SU-DHL-6 (cell line): ENCODE results near the gene PDZD2.
"Not testable (repeated sequence)": the region's sequence is repeated elsewhere in the genome, so short reads cannot be mapped to it uniquely, and the experiment has no call there.

Experiments used
- H2AFZ ChIP-seq: fragments of 200-600 bp; sonication (generic); 2 replicates; pipeline ENCODE4 v1.6.1; 2014; ENCODE audit warnings: low read depth, mild to moderate bottlenecking, moderate library complexity, mixed read lengths, antibody characterized with exemption, low read length; ENCODE audit not compliant: severe bottlenecking
- H3F3A ChIP-seq: fragments of 200-600 bp; shearing (Covaris generic); 2 replicates; pipeline ENCODE4 v1.6.0; 2016; ENCODE audit warnings: antibody characterized with exemption, mild to moderate bottlenecking; ENCODE audit not compliant: insufficient read depth
- H3K27ac ChIP-seq: fragments of 200-600 bp; sonication (generic); 2 replicates; pipeline ENCODE4 v1.5.1; 2016; ENCODE audit warnings: low read depth, mild to moderate bottlenecking, low read length, moderate library complexity, mixed read lengths
- H3K27me3 ChIP-seq: fragments of 200-600 bp; sonication (generic), shearing (Covaris generic); 2 replicates; pipeline ENCODE4 v1.6.0; 2014; ENCODE audit warnings: mild to moderate bottlenecking, low read length
- H3K36me3 ChIP-seq: fragments of 200-600 bp; sonication (generic); 2 replicates; pipeline ENCODE4 v1.6.1; 2014; ENCODE audit warnings: mild to moderate bottlenecking, low read length, mixed read lengths
- H3K4me2 ChIP-seq: fragments of 300-600, 200-600 bp; shearing (Covaris generic), sonication (generic); 2 replicates; pipeline ENCODE4 v1.6.0; 2014; ENCODE audit warnings: low read length, low read depth, mild to moderate bottlenecking; ENCODE audit not compliant: poor library complexity, severe bottlenecking
- H3K4me3 ChIP-seq: fragments of 200-600 bp; sonication (generic); 2 replicates; pipeline ENCODE4 v1.5.1; 2014; ENCODE audit warnings: antibody characterized with exemption, low read length, mild to moderate bottlenecking, mixed read lengths; ENCODE audit not compliant: insufficient read depth, poor library complexity, severe bottlenecking
- H3K79me2 ChIP-seq: fragments of 200-600 bp; sonication (generic); 2 replicates; pipeline ENCODE4 v1.6.1; 2014; ENCODE audit warnings: mild to moderate bottlenecking, low read length, moderate library complexity; ENCODE audit not compliant: insufficient read depth
- H3K9ac ChIP-seq: fragments of 200-600 bp; sonication (generic); 2 replicates; pipeline ENCODE4 v1.7.0; 2014; ENCODE audit warnings: mild to moderate bottlenecking, low read length
- H3K9me2 ChIP-seq: fragments of 200-600 bp; sonication (generic); replicated peaks from 2 replicates; pipeline ENCODE4 v1.6.1; 2014; ENCODE audit warnings: low read length; ENCODE audit not compliant: insufficient read depth
- H3K9me3 ChIP-seq: fragments of 200-600 bp; sonication (generic); 2 replicates; pipeline ENCODE4 v1.6.1; 2014; ENCODE audit warnings: low read length, mixed read lengths; ENCODE audit not compliant: insufficient read depth
- H4K20me1 ChIP-seq: fragments of 200-600 bp; sonication (generic); 2 replicates; pipeline ENCODE4 v1.6.1; 2014; ENCODE audit warnings: low read depth, mild to moderate bottlenecking, antibody characterized with exemption, low read length, moderate library complexity, mixed read lengths
- EZH2phosphoT487 ChIP-seq: fragments of 200-600 bp; sonication (generic), shearing (Covaris generic); conservative IDR thresholded peaks from 2 replicates; pipeline ENCODE4 v1.6.1; 2018; ENCODE audit warnings: mild to moderate bottlenecking, antibody characterized with exemption, low read length, moderate library complexity, mixed read lengths
- TF ChIP-seq, protein P1 (sequence below): fragments of 200-600 bp; sonication (generic); IDR thresholded peaks from one replicate; pipeline ENCODE4 v1.5.1; 2017; ENCODE audit warnings: antibody characterized with exemption, mild to moderate bottlenecking, low read length, moderate library complexity; ENCODE audit not compliant: insufficient read depth, poor library complexity, severe bottlenecking

Gene PDZD2

DNA sequence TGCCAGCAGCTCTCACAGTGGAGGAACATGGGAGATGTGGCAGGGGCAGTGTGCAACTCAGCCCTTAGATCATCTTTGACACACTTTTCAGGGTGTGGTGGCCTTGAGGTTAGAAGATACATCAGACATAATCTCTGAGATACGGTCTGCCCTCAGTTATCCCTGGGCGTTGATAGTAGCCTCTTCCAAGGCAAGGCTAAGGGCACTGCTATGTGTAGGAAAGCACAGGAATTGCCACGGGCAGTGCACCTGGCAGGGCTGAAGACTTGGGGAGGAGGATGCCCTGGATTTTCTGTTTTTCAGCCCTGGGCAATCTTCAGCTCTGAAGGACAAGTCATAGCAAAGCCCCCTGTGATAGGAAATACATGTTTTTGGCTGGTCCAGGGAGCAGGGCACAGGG lies 328.5 kb downstream of the PDZD2 start:
- H3K4me2 ChIP-seq = no peak overlapping the region
- no peak overlapping the region for H3K27ac ChIP-seq
- H3F3A ChIP-seq = no peaks in the 10 kb centered on the region
- no peak overlapping the region for H3K9ac ChIP-seq
- no peaks in the 10 kb centered on the region for H3K79me2 ChIP-seq
- H3K4me3 ChIP-seq = no peak overlapping the region
- no peaks in the 10 kb centered on the region for H3K27me3 ChIP-seq
- TF ChIP-seq, protein P1, sequence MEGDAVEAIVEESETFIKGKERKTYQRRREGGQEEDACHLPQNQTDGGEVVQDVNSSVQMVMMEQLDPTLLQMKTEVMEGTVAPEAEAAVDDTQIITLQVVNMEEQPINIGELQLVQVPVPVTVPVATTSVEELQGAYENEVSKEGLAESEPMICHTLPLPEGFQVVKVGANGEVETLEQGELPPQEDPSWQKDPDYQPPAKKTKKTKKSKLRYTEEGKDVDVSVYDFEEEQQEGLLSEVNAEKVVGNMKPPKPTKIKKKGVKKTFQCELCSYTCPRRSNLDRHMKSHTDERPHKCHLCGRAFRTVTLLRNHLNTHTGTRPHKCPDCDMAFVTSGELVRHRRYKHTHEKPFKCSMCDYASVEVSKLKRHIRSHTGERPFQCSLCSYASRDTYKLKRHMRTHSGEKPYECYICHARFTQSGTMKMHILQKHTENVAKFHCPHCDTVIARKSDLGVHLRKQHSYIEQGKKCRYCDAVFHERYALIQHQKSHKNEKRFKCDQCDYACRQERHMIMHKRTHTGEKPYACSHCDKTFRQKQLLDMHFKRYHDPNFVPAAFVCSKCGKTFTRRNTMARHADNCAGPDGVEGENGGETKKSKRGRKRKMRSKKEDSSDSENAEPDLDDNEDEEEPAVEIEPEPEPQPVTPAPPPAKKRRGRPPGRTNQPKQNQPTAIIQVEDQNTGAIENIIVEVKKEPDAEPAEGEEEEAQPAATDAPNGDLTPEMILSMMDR = no peak
- no peak for TF ChIP-seq EZH2phosphoT487
- H3K9me3 ChIP-seq = no peaks in the 10 kb centered on the region
- H3K9me2 ChIP-seq = no peaks in the 10 kb centered on the region
- H3K36me3 ChIP-seq = no peaks in the 10 kb centered on the region
- no peak overlapping the region for H2AFZ ChIP-seq
- H4K20me1 ChIP-seq = no peaks in the 10 kb centered on the region

DNA sequence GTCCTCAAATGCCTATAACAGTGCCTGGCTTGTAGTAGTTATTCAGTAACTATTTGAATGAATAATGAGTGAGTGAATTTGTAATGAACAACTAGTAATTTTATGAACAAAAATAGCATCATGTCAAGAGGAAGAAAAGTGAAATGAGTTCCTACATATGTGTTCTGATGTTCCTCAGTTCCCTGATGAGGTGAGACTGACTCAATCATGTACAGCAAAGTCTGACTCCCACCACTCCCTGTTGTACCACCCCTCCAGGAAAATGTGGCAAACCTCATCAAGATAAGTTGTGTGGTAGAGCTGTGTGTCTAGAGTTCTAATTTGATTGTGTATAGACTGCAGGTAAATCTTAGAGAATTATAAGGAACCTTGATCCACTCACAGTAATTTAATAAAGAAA lies 333.6 kb downstream of the PDZD2 start:
- no peak overlapping the region for H3K4me3 ChIP-seq
- no peak overlapping the region for H3K9ac ChIP-seq
- TF ChIP-seq, protein P1 = no peak
- TF ChIP-seq EZH2phosphoT487 = no peak
- no peaks in the 10 kb centered on the region for H3K36me3 ChIP-seq
- H2AFZ ChIP-seq = no peak overlapping the region
- no peak overlapping the region for H3K4me2 ChIP-seq
- no peaks in the 10 kb centered on the region for H3K9me2 ChIP-seq
- H3K27me3 ChIP-seq = no peaks in the 10 kb centered on the region
- H3K27ac ChIP-seq = no peak overlapping the region
- no peaks in the 10 kb centered on the region for H3F3A ChIP-seq
- H3K79me2 ChIP-seq = no peaks in the 10 kb centered on the region
- no peaks in the 10 kb centered on the region for H4K20me1 ChIP-seq
- H3K9me3 ChIP-seq = no peaks in the 10 kb centered on the region

DNA sequence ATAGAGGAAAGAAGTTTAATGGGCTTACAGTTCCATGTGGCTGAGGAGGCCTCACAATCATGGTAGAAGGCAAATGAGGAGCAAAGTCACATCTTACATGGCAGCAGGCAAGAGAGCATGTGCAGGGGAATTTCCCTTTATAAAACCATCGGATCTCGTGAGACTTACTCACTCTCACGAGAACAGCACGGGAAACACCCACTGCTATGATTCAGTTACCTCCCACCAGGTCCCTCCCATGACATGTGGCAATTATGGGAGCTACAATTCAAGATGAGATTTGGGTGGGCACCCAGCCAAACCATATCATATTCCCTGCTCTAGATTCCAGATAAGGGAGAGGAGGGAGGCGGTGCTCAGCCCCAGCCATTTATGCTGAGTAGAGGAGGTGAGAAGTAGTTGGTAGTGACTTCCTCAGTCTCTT lies 336.3 kb downstream of the PDZD2 start:
- not testable (repeated sequence) for H2AFZ ChIP-seq, H3K27me3 ChIP-seq, H3F3A ChIP-seq, H3K9me2 ChIP-seq, H3K9me3 ChIP-seq, H3K4me3 ChIP-seq, H3K27ac ChIP-seq, H3K4me2 ChIP-seq, H4K20me1 ChIP-seq, H3K79me2 ChIP-seq, H3K36me3 ChIP-seq, H3K9ac ChIP-seq

DNA sequence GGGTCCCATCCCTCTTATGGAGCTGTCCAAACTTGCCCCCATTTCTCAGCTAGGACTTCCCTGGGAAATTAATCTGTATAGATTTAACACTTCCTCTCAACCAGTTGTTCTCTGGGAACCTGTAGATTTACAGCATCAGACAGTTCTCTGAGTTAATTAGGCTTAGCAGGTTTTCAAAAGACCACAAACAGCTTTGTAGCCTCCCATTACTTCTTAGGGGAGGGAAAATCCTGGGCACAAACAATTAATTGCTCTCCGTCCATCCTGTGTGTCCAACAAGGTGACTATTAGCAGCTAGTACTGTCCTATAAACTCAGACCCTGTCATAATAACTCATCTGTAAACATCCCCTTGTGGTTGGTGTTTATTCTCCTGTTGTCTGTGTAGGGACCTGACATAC lies 337.2 kb downstream of the PDZD2 start:
- Histone ChIP-seq H3K27ac (no peak overlapping the region), H3K4me3 (no peak overlapping the region), H3K27me3 (no peaks in the 10 kb centered on the region), H3K9ac (no peak overlapping the region), H3K9me2 (no peaks in the 10 kb centered on the region), H4K20me1 (no peaks in the 10 kb centered on the region), H3K79me2 (no peaks in the 10 kb centered on the region), H3K36me3 (no peaks in the 10 kb centered on the region), H3F3A (no peaks in the 10 kb centered on the region), H3K9me3 (no peaks in the 10 kb centered on the region), H2AFZ (no peak overlapping the region), H3K4me2 (no peak overlapping the region)
- TF ChIP-seq, protein P1 = no peak
- no peak for TF ChIP-seq EZH2phosphoT487
